HG02885 (cell line): ENCODE measurements around the gene PKD1L1.
"Not testable (repeated sequence)": the region's sequence is repeated elsewhere in the genome, so short reads cannot be mapped to it uniquely, and the experiment has no call there.

Experiments
- ATAC-seq: cut with Tn5 transposase; IDR thresholded peaks from one replicate; pipeline ENCODE4 v1.9.1; 2021; ENCODE audit warnings: mild to moderate bottlenecking; ENCODE audit not compliant: unreplicated experiment, poor library complexity

Gene PKD1L1

DNA sequence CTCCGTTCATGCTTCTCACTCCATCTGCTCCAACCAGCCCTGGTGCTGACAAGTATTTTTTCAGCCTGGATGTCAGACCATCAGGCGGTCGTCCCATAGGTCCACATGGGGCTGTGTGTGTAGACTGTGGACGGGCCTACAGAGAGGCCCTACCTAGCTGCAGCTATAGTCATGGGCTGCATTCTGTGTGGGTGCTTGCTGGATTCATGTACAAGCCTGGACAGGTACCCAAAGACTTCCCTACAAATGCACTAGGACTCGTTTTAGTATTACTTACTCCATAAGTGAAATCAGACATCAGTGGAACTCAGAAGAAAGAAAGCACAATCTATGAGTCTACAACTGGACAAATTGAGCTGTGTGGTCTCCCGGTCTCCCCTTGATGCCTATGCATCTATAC is 146.8 kb downstream of the PKD1L1 start:
- no peak for ATAC-seq

DNA sequence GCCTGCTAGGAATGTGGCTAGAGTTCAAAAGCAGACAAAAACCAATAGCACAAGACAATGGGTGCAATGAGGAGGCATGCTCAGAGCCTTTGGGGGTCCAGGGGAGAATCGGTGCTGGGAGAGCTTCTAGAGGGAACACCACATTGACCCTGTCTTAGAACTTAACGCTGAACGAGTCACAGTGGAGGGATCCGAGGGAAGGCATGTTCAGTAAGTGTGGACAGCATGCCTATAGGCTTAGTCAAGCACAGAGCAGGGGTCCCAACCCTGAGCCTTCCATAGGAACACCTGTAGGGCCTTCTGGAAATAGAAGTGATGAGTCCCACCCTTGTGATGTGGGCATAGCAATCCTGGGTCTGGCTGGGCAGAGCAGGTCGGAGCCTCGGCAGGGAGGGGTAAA is 148.7 kb downstream of the PKD1L1 start:
- ATAC-seq, result no peak

DNA sequence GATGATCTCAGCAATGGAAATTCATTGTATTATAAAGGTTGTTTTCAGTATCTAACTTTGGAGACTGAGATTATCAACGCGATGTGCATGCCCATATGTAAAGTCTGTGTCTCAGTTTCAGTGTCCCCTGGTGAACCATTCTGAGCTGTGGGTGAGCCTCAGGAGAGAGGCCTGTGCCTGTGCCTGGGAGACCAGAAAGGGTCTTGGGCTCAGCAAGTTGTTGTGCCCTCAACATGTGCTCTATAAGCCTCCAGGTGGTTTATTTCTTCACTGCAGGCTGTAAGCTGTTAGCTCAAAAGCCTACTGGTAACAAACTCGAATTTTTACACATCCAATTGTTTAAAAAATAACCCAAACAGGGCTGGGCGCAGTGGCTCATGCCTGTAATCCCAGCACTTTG is 151.9 kb downstream of the PKD1L1 start:
- no peak for ATAC-seq

DNA sequence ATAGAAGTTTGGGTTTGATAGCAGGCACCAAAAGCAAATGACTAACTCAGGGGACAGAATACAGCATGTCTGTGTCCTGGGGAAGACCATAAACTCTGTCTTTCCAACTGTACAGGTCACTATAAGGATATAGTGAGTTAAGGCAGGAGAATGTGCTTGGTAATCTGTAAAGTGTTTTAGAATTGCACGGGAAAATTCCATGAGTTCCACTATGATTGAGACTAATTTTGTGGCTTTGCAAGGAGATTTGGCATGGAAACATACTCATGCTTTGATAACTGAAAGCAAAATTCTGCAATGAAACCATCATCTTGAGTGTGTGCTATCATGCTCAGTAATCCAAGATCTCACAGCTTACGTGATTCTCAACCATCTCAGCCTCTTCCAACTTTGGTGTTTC is 152.6 kb downstream of the PKD1L1 start:
- no peak for ATAC-seq

DNA sequence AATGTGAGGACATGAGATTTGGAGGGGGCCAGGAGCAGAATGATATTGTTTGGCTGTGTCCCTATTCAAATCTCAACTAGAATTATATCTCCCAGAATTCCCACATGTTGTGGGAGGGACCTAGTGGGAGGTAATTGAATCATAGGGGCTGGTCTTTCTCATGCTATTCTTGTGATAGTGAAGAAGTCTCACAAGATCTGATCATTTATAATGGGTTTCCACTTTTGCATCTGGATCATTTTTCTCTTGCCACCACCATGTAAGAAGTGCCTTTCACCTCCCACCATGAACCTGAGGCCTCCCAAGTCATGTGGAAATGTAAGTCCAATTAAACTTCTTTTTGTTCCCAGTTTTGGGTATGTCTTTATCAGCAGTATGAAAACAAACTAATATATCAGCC is 153.1 kb downstream of the PKD1L1 start:
- not testable (repeated sequence) for ATAC-seq

DNA sequence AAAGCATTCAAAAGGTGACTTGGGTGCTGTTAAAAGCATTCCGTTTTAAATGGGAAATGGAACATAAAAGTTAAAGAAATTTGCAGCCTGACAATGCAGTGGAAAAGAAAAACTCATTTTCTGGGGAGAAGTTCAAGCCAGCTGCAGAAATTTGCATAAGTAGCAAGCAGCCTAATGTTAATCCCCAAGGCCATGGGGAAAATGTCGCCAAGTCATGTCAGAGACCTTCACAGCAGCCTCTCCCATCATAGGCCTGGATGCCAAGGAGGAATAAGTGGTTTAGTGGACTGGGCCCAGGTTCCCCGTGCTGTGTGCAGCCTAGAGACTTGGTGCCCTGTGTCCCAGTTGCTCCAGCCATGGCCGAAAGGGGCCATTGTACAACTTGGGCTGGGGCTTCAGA is 154.2 kb downstream of the PKD1L1 start:
- ATAC-seq, result no peak

DNA sequence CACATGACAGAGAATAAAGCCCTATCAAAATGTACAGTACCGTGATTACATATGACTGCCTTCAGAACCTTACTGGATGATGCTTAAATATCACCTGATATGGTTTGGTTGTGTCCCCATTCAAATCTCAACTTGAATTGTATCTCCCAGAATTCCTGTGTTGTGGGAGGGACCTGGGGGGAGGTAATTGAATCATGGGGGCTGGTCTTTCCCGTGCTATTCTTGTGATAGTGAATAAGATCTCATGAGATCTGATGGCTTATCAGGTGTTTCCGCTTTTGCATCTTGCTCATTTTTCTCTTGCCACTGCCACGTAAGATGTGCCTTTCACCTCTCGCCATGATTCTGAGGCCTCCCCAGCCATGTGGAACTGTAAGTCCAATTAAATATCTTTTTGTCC is 155.1 kb downstream of the PKD1L1 start:
- ATAC-seq, result not testable (repeated sequence)

DNA sequence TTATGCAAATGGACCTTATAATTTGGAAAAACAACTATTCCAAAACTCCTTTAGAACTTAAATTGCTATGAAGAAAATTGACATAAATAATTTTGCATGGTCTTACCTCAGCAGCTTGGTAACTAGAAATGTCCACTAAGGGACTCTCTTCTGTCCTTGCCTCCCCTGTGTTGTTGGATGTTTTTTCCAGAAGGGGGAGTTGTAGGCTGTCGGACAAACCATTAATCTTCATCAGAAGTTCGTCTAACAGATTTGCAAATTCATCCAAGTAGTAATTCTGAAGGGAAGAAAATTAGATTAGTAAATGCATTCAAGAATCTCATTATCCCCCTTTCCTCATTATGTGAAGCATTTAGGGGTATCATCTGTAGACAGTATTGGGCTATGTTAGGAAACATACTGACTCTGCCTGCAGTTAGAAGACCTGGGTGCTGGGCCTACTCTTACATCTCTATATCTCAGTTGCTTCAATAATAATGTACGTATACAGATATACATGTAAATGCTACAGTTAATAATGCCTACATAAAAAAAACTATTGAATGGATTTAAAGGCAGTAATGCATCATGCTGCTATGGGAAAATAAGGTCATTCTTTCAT is 155.6 kb downstream of the PKD1L1 start:
- ATAC-seq, result no peak

DNA sequence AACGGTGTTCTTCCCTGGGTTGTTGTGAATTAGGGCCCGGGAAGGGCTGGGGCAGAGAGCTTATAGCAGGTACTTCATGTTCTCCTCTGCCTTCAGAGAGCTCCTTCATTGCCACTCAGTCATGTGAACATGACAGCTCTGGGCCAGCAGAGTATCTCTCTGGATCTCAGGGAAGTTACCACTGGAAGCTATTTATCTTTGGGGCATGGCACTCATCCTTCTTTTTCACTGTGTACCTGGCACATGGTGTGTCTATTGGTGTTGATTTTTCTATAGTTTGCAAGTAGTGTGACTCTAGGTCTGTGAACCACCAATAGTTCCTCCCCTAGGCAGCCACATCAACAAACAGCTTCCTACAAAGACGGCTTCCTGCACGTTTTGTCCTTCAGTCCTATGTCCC is 156.6 kb downstream of the PKD1L1 start:
- ATAC-seq, result no peak

DNA sequence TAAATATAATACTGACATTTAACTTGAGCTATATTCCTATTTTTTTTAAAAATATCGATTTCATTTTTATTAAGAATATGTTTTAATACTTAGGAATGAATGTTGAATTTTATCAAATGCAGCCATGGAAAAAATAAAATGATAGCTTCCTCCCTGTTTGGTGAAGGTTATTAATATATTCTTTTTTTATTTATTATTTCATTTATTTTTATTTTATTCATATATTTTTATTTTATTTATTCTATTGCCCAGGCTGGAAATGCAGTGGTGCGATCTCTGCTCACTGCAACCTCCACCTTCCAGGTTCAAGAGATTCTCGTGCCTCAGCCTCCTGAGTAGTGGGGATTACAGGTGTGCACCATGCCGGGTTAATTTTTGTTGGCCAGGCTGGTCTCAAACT is 160.2 kb downstream of the PKD1L1 start:
- no peak for ATAC-seq

DNA sequence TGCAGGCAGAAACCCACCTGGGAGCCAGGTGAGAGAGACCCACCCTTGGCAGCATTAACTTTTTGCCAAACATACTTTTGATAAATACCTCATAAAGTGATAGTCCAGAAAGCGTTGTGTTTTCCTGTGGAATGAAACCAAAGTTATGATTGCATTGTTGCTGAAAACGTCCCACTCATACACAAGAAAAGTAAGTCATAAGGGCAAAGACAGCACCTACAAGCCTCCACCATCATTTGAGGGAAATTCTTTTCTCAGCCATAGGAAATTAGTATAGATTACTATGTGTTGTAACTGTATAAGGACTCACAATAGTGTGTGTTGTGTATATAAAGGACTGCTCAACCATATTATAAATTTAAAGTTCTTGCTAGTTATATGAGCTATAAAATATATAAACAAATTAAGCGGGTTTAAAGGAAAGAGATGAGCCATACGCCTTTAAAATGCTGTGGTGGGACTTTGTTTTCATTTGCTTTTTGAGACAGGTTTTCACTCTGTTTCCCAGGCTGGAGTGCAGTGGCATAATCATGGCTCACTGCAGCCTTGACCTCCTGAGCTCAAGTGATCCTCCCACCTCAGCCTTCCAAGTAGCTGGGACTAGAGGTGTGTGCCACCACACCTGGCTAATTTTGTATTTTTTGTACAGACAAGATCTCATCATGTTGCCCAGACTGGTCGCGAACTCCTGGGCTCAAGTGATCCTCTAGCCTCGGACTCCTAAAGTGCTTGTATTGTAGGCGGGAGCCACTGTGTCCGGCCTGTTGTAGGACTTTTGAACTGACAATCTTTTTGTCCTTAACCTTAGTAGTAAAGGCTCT is 160.8 kb downstream of the PKD1L1 start:
- ATAC-seq, result no peak

DNA sequence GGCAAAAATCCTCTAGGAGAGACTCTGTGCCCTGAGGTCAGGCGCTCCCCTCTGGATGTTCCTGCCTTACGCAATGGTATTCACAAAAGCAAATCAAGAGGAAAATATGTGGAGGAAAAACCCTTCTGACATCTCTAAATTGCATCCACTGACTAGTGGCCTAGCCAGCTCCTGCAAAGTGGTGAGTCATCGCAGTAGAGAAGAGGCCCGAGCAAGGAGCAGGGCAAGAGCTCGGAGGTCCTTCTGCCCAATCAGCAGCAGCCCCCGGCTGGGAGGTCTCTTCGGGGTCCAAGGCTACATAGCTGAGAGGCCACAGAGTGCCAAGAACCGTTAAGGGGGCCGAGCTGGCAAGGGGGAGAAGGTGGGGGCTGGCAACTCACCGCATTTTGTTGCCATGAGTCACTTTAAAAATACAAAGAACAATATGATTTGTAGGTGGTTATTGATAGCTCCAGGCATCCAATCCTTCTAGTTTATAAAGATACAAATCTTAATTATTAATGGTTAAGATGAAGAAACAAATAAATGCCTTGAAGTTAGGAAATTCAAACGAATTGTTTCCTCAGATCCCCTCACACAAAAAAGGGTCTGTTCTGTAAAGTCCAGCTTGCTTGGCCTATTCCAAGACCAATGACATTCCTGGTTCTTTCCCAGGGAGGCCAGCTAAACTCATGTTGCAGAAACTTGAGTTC is 161.6 kb downstream of the PKD1L1 start:
- ATAC-seq, result no peak

DNA sequence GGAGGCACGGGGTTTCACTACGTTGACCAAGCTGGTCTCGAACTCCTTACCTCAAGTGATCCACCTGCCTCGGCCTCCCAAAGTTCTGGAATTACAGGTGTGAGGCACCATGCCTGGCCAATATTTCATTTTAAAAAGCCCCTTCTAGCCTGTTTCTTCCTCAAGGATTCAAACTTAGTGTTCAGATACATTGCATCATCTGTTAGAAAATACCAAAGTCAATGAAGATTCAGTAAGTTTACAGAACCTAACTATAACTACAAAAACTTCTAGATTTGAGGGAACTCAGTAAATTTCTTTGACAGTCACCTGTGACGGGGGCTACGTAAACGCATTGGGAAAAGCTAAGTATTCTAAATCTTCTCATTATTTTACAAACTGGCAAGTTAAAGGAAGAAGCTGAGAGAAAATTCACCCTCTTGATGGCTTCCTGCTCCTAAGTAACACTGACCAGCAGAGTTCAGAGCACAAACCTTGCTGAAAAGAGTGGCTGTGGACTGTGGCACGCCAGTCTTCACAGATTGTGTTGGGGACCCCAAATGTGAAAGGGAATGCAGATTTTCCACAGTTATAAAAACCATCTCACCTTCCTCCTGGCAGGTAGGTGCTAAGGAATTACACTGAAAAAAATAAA is 162.2 kb downstream of the PKD1L1 start:
- no peak for ATAC-seq

DNA sequence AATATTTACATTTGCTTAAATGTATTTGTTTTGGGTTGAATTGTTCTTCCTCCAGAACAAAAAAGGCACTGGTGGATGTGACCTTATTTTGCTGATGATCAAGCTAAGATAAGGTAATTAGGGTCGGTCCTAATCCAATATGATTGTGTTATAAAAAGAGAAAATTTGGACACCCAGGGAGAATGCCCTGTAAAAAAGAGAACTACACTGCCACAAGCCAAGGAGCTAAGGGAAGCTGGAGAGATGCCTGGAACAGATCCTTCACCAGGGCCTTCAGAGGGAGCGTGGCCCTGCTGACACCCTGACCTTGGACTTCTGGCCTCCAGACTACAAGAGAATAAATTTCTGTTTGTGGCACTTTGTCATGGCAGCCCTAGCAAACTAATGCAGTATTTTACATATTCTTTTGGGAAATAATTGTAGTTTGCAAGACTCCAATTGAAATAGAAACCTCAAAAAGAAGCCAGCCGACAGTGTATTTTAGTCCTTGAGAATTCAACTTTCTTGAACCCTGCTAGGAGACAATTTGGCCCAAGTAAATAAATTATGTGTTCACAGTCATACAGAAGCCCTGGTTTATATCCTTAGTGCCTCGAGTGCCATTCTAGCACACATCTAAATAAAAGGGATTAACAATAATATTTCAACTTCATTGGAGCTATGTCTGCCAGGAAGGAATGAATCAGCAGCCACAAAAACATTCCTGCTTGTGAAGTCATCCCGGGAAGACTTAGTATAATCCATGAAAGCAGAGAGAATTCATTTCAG is 164.6 kb downstream of the PKD1L1 start:
- ATAC-seq, result no peak

DNA sequence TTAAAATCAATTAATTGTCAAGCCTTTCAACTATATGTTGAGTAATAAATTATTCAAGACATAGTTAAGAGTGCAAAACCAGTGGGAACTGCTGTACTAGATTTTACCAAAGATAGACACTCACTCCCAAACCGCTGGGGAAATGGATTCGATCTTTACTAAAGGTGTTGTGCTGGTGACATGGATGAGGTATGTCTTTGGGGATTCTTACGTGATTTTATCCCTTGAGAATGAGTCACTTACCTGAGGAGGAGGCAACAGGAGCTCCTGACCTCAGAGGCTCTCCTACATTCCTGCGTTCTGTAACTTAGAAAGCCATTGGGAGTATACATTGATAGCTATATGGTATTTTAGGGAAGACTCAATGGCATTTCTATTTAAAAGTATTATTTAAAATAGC is 165.5 kb downstream of the PKD1L1 start:
- ATAC-seq, result no peak

DNA sequence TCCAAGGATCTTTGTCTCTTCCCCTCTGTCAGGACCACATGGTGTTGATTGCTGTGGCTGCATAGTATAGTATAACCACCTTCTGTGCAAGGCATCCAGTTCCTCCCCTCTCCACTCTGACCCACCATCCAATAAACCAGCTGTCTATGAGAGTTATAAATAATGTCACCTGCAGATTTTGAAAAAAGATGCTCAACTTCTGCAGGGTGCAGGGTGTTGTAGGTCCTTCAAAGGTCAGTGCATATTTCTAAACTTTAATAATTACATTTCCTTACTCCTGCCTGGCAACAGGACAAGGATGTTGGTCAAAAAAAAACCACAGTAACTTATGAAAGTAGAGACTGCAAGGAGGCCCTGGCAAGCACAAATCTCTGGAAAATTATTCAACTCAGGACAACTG is 166.2 kb downstream of the PKD1L1 start:
- ATAC-seq, result no peak

DNA sequence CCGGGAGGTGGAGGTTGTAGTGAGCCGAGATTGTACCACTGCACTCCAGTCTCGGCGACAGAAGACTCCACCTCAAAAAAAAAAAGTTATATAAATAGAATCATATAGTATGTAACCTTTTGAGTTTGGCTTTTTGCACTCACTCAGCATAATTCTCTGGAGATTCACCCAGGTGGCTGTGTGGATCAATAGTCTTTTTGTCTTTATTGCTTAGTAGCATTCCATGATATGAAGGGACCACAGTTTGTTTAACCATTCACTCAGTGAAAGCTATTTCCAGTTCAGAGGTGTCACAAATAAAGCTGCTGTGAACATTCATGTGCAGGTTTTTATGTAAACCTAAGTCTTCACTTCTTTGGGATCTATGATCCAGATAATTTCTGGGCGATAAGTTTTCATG is 167.7 kb downstream of the PKD1L1 start:
- no peak for ATAC-seq

DNA sequence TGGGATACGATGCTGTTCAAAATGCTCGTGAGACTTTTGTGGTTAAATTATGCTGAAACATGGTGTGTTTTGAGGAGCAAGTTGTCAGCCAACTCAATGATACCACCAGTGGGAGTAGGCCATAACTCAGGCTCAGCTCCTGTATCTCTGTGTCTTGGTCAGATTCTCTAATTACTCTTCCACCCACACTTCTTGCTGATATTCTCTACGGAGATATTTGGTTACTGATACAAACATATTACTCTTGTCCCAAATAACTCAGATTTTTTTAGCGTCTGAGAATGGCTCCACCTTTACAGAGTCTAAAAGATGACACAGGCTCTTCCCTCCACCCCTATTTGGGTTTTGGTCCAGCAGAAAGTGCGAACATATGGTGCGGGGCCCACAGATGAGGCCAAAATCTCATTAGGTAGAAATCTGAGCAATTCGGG is 168.9 kb downstream of the PKD1L1 start:
- no peak for ATAC-seq

DNA sequence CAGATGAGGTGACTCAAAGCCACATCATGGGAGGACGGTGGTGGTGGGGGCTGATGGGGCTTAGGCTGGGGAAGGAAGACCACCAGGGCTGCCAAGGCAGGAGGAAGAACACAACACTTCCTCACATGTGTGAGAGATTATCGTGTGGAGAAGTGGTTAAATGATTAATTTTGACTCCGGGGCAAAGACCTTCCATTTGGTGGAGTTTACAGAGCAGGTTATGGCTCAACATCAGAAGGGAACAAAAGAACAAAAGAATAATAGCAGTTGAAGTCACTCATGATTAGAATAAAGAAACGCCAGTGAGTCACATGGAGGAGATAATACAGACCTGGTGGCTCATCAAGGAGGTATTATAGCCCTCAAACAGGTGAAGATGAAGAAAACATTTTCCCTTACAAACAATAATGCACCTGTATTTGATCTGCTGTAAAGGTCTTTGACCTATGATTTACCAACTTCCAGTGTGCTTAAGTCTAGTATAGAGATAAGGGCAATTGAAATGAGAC is 170.1 kb downstream of the PKD1L1 start:
- no peak for ATAC-seq

DNA sequence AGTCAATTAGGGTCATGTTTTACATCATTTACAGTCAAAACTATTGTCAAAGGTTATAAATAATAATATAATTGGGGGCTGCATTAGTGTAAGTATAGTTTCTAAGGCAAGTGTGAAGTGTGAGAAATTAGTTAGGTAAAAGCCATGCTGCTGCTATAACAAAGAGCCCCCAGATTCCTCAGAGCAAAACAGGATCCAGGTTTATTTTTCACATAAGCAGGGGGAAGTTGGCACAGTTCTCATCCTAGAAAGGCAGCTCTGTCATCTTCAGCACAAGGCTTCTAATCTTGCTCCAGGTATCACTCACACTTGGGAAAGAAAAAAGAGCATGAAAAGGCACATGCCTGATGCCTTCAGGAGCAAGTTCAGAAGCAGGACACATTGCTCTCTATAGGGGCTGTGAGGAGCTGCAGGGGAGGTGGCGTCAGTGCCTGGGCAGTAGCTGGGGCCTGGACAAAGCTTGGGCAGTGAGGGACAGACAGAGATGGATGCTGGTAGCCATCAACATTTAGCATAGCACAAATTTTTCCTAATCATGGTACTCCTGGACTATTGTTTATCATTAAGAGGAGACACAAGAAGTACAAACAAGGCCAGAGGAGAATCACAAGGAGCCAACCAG is 170.6 kb downstream of the PKD1L1 start:
- no peak for ATAC-seq
